ENCODE measurements around the gene GDF7.

Gene GDF7

DNA sequence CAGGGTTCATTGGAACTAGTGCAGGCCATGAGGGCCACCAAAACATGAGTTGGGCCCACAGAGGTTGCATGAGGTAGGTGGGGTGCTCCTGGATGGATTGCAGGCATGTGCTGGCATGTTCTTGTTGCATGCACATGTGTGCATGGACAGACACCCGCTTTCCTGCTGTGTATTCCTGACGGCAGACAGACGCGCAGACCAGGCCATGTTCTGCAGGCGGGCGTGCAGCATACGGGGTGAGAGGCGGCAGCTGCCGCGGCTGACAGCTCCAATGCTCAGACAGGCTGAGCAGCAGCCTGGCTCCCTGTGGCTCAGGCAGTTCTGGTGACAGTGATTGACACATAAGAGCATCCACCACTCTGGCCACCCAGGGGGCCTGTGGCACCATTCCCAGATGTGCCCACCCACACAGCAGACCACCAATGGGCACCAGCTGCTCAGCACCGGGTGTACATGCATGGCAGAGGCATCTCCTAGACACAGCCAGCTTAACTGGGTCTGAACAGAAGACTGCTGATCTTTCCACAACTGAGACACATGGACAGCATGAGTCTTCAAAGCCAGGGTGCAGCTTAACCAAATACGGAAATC, 37.3 kb upstream of the GDF7 start:
- no peak for DNase-seq

DNA sequence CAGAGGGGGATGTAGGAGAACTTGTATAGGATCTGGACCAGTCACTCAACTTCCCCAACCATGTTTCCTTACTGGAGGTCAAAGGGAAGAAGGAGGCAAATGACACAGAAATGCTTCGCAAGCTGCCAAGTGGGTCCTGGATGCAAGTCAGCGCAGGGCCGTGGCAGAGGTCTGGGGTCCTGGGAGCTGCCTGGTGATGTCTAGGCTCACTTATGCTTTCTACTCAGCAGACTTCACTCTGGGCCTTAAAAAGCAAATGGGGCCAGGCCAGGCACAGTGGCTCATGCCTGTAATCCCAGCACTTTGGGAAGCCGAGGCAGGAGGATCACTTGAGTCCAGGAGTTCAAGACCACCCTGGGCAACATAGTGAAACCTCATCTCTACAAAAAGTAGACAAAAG, 36.0 kb upstream of the GDF7 start:
- DNase-seq: no peak

DNA sequence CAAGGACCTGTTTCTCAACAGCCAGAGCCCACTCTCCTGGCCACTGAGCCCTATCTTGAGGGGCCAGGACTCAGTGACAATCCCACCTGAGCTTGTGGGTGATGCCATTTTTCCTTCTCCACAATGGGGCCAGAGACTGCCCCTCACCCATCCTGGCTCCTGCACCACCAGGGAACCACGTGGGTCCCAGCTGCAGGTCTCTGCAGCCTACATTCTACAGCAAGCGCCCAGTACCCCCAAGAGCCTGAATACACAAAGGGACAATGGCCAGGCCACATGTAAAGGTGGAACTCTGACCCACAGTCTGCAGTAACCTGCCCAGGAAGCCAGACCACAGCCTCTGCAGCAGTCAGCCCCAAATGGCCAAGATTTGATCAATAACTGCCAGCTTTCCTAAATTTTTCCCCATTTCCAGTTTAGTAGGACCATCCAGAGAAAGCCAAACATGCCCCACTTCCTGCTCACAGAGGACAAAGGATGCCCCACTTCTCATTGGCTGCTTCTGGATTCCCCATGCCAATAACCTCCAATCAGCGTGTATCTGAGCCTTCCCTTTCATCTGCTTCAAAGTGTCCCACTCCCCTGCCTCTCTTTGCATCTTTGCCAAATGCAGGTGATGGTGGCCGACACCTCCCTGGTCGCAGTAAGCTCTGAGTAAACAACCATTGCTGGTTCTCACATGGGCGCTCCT, 35.2 kb upstream of the GDF7 start:
- DNase-seq: no peak

DNA sequence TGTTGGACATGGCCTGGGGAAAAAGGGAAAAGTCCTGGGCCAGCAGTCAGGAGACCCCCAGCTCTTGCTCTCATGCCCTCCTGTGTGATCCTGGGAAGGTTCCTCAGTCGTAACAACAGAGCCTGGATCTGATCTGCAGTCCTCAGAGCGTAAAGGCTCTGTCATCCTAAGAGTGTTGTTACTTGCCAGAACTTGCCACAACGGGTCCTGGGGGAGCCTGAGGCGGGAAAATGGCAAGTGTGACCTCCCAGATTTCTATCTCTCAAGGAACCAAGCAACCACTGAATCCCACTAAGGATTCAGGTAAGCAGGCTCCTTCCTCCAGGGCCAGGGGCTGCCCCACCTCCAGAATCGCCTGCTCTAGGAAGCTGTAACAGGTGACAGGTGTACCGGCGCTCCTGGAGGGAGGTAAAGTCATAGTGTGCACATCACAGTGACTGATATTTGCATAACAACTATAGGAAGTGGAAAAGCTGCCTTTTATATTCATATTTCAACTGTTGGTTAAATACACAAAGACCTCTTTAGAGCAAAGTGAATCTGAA, 34.4 kb upstream of the GDF7 start:
- no peak for DNase-seq

DNA sequence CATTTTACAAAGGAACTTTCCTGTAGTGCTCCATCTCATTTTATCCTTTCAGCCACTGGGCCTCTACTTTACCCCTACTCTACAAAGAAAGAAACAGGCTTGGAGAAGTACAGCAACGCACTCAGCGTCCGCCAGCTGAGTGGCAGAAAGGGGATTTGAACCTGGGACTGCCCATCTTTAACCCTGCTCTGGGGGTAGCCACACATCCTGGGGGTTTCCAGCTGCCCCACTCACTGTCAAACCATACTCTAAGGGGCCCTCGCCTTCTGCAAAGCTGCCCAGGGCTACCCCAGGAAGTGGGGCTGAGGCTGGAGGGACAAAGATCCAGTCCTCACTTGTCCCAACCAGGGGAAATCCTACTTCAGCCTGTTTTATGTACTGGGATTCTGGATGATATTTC, 33.9 kb upstream of the GDF7 start:
- no peak for DNase-seq

DNA sequence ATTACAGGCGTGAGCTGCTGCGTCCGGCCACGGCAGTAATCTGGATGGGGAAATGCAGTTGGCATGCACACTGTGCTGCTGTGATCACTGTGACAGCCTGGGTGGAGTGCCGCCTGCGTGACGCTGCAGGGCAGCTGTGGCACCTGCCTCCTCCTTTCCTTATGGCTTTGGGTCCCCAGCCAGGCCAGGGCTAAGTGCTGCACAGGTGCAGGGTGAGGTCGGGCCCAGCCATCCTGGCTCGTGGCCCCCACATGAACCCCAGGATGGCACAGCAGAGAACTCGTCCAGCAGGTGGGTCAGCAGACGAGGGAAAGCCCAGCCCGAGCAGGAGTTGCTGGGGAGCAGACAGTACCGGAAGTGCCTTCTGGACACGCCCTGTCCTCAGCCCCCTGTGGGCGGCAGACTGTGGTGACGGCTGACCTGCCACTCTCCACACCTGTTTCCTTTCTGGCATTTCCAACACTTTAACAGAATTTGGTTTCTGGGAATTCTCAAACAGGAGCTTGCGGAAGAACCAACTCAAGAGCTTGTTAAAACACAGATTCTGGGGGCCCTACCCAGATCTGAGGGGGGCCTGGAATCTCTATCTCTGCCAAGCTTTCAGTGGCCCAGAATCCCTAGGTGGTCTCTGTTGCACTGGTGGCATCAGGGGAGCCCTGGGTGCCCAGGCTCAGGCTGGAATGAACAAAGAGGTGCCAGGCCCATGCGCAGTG, 33.0 kb upstream of the GDF7 start:
- no peak for DNase-seq

DNA sequence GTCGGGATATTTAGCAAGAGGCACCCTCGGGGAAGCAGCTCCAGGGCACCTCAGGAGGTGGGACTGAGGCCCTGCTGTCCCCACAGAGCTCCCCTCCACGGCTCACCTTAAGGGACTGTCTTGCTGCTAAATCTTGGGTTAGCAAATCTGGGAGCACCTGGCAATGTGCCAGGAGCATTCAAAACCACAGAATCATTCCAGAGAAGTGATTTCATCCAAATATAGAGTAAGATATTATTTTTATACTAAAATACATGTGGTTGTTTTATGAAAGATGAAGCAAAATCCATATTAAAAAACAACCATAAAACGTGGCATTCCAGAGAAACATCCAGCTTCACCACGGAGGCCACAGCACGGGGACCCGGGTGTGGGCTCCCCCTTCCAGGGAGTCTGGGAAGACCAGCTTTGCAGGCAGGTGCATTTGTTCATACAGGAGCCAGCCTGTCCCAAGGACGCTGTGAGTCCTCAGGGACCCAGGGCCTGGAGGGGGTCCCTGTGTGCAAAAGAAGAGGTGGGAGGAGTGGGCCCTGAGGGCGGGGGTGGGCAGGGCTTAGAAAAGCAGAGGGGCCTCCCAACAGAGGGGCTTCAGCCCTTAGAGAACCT, 32.3 kb upstream of the GDF7 start:
- DNase-seq: no peak

DNA sequence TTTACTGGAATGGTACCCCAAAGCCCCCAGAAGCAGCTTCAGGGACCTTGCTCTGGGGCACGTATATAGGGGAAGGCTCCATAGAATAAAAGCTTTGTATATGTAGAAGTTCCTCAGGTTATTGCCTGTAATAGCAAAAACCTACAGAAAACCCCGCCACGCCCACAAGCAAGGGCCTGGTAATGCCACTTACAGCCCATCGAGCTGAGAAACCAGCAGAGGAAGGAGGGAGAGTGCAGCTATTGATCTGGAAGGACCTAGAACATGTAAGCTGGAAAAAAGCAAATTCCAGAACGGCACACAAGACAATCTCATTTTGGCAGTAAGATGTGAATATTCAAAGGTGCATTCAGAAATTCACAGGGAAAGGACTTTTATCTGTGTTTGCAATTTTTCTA, 31.8 kb upstream of the GDF7 start:
- no peak for DNase-seq

DNA sequence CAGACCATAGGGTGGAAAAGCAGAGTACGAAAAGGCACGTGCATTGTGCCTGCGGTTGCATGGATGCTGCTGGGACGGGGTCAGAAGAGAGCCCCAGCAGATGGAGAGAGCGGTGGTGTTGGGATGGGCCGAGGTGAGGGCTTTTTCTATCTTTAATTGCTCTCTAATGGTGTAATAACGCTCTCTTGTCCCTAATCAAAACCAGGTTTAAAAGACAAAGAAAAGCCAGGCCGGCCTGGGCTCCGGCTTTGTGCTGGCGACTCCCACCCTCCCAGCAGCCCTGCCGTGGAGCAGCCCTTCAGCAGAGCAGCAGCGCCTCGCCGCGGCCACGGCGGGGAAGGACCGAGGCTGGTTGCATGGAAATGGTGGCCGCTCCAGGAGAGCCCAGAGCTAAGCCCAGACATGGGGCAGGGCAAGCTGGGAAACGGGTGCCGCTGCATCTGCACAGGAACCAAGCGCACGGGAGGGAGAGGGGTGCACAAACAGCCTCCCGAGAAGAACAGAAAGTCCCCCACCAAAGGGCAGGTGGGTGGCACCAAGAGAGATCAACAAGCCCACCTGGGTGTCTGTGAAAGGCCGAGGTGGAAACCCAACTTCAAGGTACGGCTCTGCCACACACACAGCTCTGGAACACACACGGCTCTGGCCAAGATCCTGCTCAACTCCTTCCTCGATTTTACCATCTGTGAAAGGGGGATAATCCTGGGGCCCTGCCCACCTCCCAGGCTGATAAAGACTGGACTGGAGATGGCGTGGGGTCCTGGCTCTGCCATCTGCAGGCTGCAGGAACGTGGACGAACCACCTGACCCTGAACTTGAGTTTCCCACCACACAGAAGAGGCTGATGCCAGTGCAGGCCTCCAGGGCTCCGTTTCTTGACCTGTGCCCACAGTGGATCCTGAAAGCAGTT, 31.0 kb upstream of the GDF7 start:
- DNase-seq: peak; percentile 70

DNA sequence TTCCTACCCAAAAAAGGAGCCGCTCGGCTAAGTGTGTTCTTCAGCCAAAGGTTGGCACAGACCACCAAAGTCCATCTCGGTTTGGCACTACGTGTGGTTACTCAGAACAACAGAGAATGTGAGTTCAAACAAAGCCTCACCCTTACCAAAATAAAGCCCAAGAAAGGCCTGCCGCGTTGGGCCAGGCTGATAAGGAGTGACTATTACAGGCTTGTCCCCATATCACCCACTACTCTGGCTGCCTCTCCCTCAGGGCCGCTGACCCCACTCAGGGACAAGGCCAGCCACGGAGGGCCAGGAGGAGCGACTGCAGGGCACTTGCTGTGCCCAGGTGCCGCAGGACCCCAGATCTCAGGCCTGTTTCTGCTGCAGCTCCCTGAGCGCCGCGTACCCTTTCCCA, 29.8 kb upstream of the GDF7 start:
- no peak for DNase-seq

DNA sequence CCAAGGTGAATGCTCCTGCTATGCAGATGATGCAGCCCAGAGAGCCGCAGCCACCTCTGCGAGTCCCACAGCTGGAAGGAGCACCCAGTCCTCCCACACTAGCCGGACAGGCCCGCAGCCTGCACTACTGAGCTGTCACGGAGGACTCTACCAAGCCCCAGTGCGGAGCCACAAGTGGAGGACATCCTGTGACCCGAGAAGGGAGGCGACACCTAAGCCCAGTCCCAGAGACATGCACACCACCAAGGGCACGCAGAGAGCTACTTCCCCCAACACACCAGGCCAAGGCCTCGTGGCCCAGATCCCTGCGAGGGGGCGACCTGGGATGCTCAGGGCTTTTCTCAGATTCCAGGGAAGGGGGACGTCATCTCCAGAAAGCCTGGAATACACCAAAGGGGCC, 28.9 kb upstream of the GDF7 start:
- no peak for DNase-seq

DNA sequence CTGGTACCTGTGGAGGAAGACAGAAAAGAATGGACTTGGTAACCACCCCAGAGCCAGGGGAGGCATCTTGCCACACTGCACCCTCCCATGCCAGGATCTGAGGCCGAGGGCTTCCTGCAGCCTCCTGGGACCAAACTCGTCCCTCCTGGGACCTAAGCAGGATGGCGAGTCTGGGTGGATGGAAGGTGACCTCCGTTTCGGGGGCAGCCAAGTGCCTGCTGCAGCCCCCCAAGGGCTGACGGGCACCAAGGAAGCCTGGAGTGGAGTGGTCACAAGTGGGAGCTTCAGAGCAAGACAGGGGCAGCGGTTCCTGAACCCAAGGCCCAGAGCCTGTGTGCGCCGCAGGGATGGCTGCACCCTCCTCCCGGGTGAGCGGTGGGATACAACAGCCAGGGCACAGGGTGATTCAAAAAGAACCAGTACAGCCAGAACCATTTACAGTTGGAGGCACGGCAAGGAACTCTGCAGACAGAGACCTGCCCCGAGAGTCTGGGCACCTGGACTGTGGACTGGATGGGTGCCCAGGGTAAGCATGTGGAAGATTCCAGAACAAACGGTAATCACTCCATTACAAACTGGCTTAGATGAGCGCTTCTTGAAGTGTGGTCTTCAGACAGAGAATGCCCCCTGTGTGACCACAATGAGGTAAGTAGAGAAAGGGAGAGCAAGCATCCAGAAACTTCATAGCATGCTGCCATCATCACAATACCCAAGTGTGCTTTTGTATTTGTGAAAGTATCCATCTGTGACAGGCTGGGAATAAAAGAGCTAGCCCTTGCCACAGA, 28.1 kb upstream of the GDF7 start:
- DNase-seq: no peak

DNA sequence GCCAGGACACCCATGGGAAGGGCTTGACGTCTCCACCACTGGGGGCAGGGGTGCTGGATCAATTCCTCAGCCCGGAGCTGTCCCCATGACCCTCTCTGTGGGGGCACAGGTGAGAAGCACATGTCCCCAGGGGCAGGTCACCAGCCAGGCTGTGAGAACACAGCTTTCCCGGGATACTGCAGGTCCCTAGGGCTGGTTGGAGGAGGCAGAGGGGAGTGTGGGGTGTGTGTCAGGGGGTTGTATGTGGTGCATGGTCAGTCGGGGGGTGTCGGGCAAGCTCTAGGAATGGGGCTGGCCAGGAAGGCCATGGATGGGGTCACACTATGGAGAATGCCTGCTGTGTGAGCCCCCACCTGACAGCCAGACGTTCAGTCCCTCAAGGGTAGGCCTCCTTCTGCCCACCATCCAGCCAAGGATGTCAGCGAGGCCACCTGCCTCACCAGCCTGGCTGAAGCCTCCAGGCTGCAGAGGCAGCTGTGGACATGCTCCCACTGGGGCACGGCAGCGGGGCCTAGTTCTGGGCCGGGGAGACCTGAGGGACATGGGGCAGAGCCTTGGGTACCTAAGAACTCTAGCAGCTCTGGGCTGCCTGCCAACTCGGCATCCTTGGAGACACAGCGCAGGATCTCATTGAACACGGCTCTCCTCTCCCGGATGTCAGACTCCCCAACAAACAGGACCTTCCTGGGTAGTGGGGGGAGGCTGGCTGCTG, 26.4 kb upstream of the GDF7 start:
- no peak for DNase-seq

DNA sequence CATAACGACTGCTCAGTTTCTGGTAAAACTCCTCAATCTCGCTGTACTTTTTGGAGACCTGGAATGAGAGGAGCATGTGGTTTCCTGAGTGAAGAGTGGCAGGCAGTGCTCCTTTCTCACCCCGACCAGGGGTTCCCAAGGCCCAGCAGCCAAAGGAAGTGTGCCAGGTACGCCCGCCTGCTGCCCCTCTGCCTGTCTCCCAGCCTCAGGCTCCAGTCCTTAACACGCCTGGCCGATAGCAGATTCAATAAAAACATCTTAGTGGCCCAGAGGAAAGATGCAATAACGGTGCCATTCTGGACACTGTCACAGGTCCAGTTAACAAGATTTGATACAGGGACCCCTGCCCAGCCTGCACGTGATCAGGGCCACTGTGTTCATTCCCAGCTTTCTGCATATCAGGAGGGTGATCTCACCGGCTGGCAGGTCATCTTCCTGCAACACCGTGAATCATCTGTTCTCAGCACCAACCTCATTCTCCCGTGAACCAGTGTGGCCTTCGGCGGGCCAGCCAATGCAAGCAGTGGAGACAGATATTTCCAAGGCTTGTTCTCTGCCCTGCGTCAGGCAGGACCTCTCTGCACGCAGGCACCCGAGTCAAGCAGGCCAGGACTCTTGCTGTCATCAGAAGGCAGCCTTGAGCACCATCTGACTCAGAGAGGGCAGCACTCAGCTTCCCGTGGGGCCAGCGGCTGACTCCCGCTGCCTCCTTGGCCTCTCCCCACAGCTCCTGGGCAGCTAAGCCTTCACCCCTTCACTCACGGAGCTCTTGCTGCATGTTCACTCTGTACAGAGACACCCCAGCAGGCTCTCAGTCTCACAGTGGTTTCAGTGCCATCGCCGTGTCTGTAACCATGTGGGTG, 25.6 kb upstream of the GDF7 start:
- no peak for DNase-seq

DNA sequence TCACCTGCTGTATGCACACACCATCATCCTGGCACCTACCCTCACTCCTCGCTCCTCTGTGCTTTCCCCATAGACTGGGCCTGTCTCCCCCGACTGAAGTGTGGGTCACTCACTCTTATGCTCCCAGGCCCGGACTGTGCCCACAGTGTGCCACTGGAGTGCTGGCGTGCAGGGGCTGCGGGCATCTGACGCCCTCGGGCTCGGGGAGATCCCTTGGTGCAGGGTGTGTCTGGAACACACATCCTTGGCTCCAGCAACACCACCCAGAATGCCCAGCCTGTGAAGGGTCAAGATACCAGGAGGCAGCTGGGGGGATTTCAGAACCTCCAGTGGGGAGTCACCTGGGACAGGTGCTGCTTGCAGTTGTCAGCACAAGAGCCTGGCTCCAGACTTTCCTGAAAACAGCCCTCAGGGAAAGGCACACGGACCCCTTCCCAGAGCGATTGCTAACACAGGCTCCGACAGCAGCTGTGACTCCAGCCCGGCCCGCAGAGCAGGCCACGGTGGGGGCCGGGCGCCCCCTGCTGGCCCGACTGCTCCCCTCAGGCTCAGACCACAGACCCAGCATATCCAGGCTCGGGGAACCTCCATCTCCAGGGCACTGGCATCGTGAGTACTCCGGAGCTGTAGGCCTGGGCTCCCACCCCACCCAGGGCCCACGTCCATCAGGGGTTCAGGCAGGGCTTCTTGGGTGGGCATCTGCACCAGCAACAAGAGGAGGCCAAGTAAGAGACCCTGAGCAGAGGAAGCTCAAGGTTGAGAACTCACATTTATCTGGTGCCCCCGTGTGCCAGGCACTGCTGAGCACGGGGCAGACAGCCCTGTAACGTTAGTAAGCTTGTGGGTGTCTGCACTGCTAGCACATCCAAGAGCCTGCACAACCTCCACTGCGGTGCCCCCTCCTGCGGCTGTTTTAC, 24.6 kb upstream of the GDF7 start:
- DNase-seq: peak; percentile 77

DNA sequence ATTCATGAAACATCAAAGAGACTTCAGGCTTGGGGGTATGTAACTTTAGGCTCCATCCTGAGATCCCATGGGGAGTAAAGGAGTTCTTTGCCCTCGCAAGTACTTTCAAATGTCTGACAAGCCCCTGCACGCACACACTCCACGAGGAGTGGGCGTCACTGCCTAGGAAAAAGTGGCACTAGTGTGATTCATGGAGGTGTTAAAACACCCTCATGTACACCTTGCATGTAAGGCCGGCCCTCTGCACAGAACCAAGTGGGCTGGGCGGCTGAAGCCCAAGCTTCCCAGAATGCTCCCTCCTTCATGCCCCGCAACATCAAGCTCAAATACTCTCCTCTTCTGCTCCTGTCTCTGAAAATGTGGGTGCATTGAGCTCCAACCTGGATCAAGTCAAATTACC, 23.9 kb upstream of the GDF7 start:
- no peak for DNase-seq

DNA sequence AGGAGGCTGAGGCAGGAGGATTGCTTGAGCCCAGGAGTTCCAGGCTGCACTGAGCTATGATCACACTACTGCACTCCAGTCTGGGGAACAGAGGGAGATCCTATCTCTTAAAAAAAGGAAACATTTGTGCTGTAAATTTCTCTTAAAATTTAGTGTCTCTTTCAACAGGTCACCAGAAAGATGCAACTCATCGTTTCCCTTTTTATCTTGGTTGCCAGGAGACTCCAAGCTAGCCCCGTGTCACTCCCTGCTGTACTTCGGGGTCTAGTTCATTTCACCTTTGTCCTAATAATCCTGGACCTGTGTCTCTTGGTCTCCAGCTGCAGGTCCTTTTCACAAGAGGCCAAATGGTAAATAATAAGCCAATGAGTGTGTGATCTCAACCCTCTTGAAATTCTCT, 23.1 kb upstream of the GDF7 start:
- DNase-seq: no peak

DNA sequence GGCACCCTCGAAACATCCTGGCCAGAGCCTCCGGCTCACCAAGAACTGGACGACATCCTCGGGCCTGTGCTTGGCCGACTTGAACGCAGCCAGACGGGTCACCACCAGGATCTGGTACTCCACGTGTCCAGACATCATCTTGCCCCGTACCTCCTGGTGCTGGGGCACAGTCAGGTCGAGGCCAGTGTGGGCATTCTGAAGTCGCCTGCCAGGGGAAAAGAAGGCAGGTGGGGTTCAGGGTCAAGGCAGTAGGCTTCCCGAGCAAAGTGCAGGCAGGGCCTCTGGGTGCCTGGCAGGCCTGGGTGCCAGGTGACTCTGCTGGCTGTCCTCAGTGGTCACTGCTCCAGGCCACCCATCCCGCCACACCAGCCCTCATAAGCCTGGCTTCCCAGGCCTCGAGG, 21.6 kb upstream of the GDF7 start:
- DNase-seq: no peak

DNA sequence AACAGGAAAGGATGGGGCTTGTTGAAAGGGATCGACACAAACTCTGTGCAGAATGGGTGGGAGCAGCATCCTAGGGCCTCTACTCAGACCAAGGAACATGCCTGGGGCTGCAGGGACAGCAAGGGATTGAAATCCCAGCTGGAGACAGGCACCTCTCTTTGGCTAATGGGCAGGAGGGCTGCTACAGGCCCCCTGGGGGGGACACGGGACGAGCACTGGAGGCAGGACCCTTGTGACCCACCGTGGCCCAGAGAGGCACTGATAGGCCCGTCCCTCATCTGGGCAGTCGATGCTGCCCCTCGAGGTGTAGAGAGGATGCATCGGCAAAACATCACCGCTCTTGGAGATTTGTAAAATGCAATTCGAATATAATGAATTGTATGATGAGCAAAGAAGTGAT, 21.2 kb upstream of the GDF7 start:
- DNase-seq: no peak
